Measurements from ENCODE around the gene SYNGR4. TPM values are rescaled to one million over a fixed set of nuclear protein-coding genes. Genes with fewer than 3 reads are reported as not detected.

The SYNGR4 gene
- total and polyA plus RNA-seq, 11 donors: not detected

- ATAC-seq (no peak), DNase-seq (no peak)
- TF ChIP-seq POLR2A (IDR thresholded peaks at IDR 0.05): no peak
- TF ChIP-seq CTCF (IDR thresholded peaks at IDR 0.05): no peak
- Histone ChIP-seq H3K4me3 (no peak overlapping the region), H3K9me3 (no peaks in the 10 kb centered on the region), H3K27me3 (peaks cover 24 to 71% (median 51%) of the 10 kb centered on the region in 9 donors), H3K27ac (no peak overlapping the region), H3K4me1 (peaks cover 0 to 36% (median 14%) of the 10 kb centered on the region in 12 donors), H3K36me3 (peaks cover 0 to under 1% (median 0%) of the 10 kb centered on the region in 9 donors)
- 5 to 15% (median 6%) methylated on average over 8 to 38 of the region's 38 CpGs for WGBS, 4 donors
- intact Hi-C loops (cut with DNase I): loop anchor here in 3 of 10 donors (5.0 to 10.0 kb wide), 5 partner anchors 53 to 193 kb away; partner anchors contain the start of gene GRWD1 (in 1 of the 3)
These were observed 30.4 kb downstream of the SYNGR4 start for GRCh38 chr19:48394331-48395169.

GRCh38 chr19:48395170-48395455, 30.9 kb downstream of the SYNGR4 start:
- H3K4me1 ChIP-seq: peaks cover 0 to 31% (median 14%) of the 10 kb centered on the region in 12 donors
- DNase-seq: no peak
- peaks cover 24 to 71% (median 51%) of the 10 kb centered on the region in 9 donors for H3K27me3 ChIP-seq
- H3K9me3 ChIP-seq: no peaks in the 10 kb centered on the region
- no peaks in the 10 kb centered on the region for H3K36me3 ChIP-seq
- intact Hi-C loops (cut with DNase I): loop anchor here in 1 of 10 donors (10.0 kb wide), 1 partner anchor 190 kb away; no protein-coding TSS in a partner anchor
- WGBS, 4 donors: 9 to 18% (median 15%) methylated on average over 6 of the region's 6 CpGs
- no peak overlapping the region for H3K27ac ChIP-seq
- no peak for TF ChIP-seq POLR2A (IDR thresholded peaks at IDR 0.05)
- no peak for TF ChIP-seq CTCF (IDR thresholded peaks at IDR 0.05)
- no peak for ATAC-seq
- no peak overlapping the region for H3K4me3 ChIP-seq

- no peak for DNase-seq
- 29 to 34% (median 31%) methylated on average over 9 of the region's 9 CpGs for WGBS, 4 donors
These were observed 31.3 kb downstream of the SYNGR4 start for GRCh38 chr19:48395499-48395898.

More at GRCh38 chr19:48395499-48395898, 31.3 kb downstream of the SYNGR4 start:
- Histone ChIP-seq H3K27ac (no peak overlapping the region), H3K4me3 (no peak overlapping the region), H3K4me1 (peaks cover 0 to 34% (median 13%) of the 10 kb centered on the region in 12 donors), H3K9me3 (no peaks in the 10 kb centered on the region), H3K36me3 (no peaks in the 10 kb centered on the region), H3K27me3 (peaks cover 24 to 71% (median 51%) of the 10 kb centered on the region in 9 donors)
- no peak for TF ChIP-seq POLR2A (IDR thresholded peaks at IDR 0.05)
- TF ChIP-seq CTCF (IDR thresholded peaks at IDR 0.05): no peak
- no peak for ATAC-seq
- intact Hi-C loops (cut with DNase I): loop anchor here in 1 of 10 donors (10.0 kb wide), 1 partner anchor 189 kb away; no protein-coding TSS in a partner anchor

All from heart left ventricle (tissue), 16 donors.